ENCODE results near the gene CEPT1.

DNA sequence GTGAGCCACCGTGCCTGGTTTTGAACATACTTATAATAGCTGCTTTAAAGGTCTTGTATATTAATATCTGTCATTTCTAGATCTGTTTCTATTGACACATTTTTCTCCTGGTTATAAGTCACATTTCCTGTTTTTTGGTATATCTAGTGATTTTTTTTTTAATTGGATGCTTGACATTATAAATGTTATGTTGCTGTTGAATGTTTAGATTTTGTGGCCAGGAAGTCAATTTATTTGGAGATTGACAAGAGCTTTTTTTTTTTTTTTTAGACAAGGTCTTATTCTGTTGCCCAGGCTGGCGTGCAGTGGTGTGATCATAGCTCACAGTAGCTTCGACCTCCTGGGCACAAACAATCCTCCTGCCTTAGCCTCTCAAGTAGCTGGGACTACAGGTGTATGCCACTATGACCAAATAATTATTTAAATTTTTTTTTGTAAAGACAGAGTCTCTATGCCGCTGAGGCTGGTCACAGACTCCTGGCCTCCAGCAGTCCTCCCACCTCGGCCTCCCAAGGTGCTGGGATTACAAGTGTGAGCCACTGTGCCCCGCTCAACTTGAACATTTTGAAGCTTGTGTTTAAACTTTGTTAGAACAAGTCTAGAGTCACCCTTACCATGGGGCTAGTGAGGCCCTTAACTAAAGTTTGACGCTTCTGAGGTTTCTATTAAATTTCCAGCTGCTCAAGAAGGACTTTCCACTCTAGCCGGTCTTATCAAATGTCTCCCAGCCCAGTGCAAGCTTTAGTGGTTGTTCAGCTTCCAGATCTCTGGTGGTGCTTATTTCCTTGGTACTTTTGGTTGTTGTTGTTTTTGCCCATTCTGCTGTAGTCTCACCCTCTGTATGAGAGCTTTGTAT is 78.9 kb downstream of the CEPT1 start:
- no peak for TF ChIP-seq ZNF274 (IDR thresholded peaks at IDR 0.05; ENCODE audit: low read depth, low read length)
- no peak for TF ChIP-seq SUZ12 (IDR thresholded peaks at IDR 0.05; ENCODE audit: extremely low read depth, insufficient read depth, insufficient read length)

All from NT2/D1 (cell line).